Activated naive CD4-positive, alpha-beta T cell treated with Interleukin-2 at 50 U/mL for 16 hours (primary cell): ENCODE data around the gene ANKS1B.
"Not testable (repeated sequence)": the region's sequence is repeated elsewhere in the genome, so short reads cannot be mapped to it uniquely, and the experiment has no call there.

ENCODE experiments used
- DNase-seq: peaks from one replicate; pipeline ENCODE4 v3.0.0-alpha.2; 2020

The ANKS1B gene

GRCh38 chr12:98783420-98783819 is 1201.3 kb downstream of the ANKS1B start:
- DNase-seq, result no peak

- no peak for DNase-seq
These were observed 1204.5 kb downstream of the ANKS1B start for GRCh38 chr12:98780261-98780660.

GRCh38 chr12:98772818-98773217 is 1211.9 kb downstream of the ANKS1B start:
- no peak for DNase-seq

GRCh38 chr12:98771811-98772752 is 1212.7 kb downstream of the ANKS1B start:
- no peak for DNase-seq

DNA sequence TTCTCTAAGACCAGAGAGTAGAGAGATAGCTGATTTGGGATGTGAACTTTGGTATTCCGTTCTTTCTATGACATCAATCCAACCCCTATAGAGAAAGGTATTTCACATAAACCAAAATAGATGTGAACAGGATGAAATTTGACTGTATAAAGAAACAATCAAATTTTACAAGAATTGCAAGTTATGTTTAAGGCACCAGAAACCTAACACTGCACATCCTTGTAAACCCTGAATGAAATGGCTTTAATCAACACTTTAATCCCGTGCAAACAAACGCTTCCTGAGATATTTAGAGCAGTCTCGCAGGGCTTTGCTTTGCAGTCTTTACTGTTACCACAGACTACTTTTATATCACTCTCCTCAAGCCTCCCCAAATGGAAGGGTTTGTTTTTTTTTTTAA is 1214.5 kb downstream of the ANKS1B start:
- no peak for DNase-seq

- DNase-seq, result no peak
These were observed 1215.7 kb downstream of the ANKS1B start for GRCh38 chr12:98769068-98769467.

- no peak for DNase-seq
These were observed 1217.5 kb downstream of the ANKS1B start for GRCh38 chr12:98767248-98767647.

- DNase-seq, result no peak
These were observed 1221.1 kb downstream of the ANKS1B start for GRCh38 chr12:98763656-98764055.

- no peak for DNase-seq
These were observed 1226.4 kb downstream of the ANKS1B start for GRCh38 chr12:98758331-98758730.

- no peak for DNase-seq
These were observed 1227.3 kb downstream of the ANKS1B start for GRCh38 chr12:98757455-98757854.

DNA sequence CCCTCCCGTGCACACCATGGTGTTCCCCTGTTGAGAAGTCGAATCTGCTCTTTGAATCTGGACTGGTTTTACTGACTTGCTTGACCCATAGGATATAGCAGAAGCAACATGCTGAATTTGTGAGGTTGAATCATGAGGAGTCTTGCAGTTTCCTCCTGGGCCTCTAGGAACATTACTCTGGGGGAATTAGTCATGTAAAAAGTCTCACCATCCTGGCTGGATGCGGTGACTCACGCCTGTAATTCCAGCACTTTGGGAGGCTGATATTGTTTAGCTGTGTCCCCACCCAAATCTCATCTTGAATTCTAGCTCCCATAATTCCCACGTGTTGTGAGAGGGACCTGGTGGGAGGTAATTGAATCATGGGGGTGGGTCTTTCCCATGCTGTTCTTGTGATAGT is 1228.9 kb downstream of the ANKS1B start:
- not testable (repeated sequence) for DNase-seq

GRCh38 chr12:98754095-98754494 is 1230.6 kb downstream of the ANKS1B start:
- peak; percentile 34 for DNase-seq

GRCh38 chr12:98752726-98753125 is 1232.0 kb downstream of the ANKS1B start:
- DNase-seq, result no peak

- DNase-seq, result no peak
These were observed 1233.1 kb downstream of the ANKS1B start for GRCh38 chr12:98751580-98752115.

- no peak for DNase-seq
These were observed 1234.2 kb downstream of the ANKS1B start for GRCh38 chr12:98750511-98750910.

- no peak for DNase-seq
These were observed 1236.3 kb downstream of the ANKS1B start for GRCh38 chr12:98748463-98748862.

- peak; percentile 41 for DNase-seq
These were observed 1239.0 kb downstream of the ANKS1B start for GRCh38 chr12:98745578-98746391.

GRCh38 chr12:98744680-98745079 is 1240.1 kb downstream of the ANKS1B start:
- DNase-seq, result peak; percentile 18

- DNase-seq, result peak; percentile 46
These were observed 1241.3 kb downstream of the ANKS1B start for GRCh38 chr12:98743362-98743953.

DNA sequence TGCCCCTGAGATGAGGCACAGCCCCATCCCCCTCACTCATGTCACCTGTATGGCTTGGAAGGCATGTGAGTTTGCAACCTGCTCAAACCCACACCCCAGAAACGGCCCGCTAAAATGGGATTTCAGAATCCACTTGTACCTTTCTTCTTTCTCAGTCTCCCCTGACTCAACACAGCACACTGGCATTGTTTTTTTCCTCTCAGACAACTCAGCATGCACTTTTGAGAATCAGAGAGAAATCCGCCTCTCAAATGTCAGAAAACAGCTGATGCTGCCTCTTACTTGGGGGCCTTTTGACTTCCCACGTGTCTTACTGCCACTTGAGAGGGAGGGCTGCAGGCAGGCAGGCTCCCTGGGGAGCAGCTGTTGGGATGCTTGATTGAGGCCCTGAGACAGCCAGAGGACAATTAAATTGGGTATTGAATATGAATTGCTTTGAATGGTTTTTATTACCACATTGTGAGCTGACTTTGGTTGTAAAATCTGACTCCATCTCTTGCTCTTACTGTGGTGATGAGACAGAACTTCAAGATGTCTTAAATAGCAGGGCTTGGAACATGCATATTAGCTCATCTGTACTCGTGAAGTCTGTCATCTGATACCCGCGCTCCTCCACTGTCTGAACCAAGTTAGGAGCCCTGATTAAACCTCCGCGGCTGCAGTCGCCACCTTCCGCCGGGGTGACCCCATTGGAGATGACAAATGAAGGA is 1243.0 kb downstream of the ANKS1B start:
- DNase-seq, result peak; percentile 16

DNA sequence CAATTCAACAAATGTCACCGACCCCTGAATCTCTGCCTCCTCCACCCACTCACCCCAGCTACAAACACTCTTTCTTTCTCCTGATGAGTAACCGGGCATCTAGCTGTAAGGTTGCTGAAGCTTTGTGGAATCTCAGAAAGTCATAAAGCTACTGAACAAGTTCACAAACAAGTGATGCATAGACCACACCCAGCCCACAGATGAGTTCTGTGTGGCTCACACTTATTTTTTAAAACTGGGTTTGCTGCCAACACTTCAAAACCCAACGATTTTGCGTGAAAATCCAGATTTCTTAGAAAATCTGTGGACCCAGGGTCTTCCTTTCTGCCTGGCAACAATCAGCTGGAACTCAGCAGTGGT is 1243.6 kb downstream of the ANKS1B start:
- DNase-seq, result peak; percentile 45

GRCh38 chr12:98740751-98741150 is 1244.0 kb downstream of the ANKS1B start:
- no peak for DNase-seq

- no peak for DNase-seq
These were observed 1246.2 kb downstream of the ANKS1B start for GRCh38 chr12:98738539-98738938.
